ENCODE measurements around the gene EFNB1.
"Not testable (repeated sequence)": the region's sequence is repeated elsewhere in the genome, so short reads cannot be mapped to it uniquely, and the experiment has no call there.

DNA sequence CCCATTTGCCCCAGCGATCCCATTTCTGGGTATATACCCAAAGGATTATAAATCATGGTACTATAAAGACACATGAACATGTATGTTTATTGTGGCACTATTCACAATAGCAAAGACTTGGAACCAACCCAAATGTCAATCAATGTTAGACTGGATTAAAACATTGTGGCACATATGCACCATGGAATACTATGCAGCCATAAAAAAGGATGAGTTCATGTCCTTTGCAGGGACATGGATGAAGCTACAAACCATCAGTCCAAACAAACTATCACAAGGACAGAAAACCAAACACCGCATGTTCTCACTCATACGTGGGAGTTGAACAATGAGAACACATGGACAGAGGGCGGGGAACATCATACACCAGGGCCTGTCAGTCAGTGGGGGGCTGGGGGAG, 47.5 kb upstream of the EFNB1 start:
- TF ChIP-seq, protein P1, sequence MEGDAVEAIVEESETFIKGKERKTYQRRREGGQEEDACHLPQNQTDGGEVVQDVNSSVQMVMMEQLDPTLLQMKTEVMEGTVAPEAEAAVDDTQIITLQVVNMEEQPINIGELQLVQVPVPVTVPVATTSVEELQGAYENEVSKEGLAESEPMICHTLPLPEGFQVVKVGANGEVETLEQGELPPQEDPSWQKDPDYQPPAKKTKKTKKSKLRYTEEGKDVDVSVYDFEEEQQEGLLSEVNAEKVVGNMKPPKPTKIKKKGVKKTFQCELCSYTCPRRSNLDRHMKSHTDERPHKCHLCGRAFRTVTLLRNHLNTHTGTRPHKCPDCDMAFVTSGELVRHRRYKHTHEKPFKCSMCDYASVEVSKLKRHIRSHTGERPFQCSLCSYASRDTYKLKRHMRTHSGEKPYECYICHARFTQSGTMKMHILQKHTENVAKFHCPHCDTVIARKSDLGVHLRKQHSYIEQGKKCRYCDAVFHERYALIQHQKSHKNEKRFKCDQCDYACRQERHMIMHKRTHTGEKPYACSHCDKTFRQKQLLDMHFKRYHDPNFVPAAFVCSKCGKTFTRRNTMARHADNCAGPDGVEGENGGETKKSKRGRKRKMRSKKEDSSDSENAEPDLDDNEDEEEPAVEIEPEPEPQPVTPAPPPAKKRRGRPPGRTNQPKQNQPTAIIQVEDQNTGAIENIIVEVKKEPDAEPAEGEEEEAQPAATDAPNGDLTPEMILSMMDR (IDR thresholded peaks at IDR 0.05) = not testable (repeated sequence)
- TF ChIP-seq, protein P2, sequence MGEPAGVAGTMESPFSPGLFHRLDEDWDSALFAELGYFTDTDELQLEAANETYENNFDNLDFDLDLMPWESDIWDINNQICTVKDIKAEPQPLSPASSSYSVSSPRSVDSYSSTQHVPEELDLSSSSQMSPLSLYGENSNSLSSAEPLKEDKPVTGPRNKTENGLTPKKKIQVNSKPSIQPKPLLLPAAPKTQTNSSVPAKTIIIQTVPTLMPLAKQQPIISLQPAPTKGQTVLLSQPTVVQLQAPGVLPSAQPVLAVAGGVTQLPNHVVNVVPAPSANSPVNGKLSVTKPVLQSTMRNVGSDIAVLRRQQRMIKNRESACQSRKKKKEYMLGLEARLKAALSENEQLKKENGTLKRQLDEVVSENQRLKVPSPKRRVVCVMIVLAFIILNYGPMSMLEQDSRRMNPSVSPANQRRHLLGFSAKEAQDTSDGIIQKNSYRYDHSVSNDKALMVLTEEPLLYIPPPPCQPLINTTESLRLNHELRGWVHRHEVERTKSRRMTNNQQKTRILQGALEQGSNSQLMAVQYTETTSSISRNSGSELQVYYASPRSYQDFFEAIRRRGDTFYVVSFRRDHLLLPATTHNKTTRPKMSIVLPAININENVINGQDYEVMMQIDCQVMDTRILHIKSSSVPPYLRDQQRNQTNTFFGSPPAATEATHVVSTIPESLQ (CRISPR knock-in tag; IDR thresholded peaks at IDR 0.05) = not testable (repeated sequence)
- TF ChIP-seq RELA (CRISPR knock-in tag; IDR thresholded peaks at IDR 0.05; ENCODE audit: borderline replicate concordance); NR1H2 (CRISPR knock-in tag; IDR thresholded peaks at IDR 0.05); GTF2I (CRISPR knock-in tag; conservative IDR thresholded peaks at IDR 0.05); TEAD4 (CRISPR knock-in tag; IDR thresholded peaks at IDR 0.05); JUN (CRISPR knock-in tag; IDR thresholded peaks at IDR 0.05); TCF7 (CRISPR knock-in tag; IDR thresholded peaks at IDR 0.05; ENCODE audit: low read depth); GRHL2 (CRISPR knock-in tag; IDR thresholded peaks at IDR 0.05; ENCODE audit: insufficient replicate concordance, severe bottlenecking); NR2C2 (CRISPR knock-in tag; IDR thresholded peaks at IDR 0.05): not testable (repeated sequence)
- TF ChIP-seq, protein P3, sequence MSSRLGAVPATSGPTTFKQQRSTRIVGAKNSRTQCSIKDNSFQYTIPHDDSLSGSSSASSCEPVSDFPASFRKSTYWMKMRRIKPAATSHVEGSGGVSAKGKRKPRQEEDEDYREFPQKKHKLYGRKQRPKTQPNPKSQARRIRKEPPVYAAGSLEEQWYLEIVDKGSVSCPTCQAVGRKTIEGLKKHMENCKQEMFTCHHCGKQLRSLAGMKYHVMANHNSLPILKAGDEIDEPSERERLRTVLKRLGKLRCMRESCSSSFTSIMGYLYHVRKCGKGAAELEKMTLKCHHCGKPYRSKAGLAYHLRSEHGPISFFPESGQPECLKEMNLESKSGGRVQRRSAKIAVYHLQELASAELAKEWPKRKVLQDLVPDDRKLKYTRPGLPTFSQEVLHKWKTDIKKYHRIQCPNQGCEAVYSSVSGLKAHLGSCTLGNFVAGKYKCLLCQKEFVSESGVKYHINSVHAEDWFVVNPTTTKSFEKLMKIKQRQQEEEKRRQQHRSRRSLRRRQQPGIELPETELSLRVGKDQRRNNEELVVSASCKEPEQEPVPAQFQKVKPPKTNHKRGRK (CRISPR knock-in tag; IDR thresholded peaks at IDR 0.05; ENCODE audit: borderline replicate concordance) = not testable (repeated sequence)
- TF ChIP-seq, protein P4, sequence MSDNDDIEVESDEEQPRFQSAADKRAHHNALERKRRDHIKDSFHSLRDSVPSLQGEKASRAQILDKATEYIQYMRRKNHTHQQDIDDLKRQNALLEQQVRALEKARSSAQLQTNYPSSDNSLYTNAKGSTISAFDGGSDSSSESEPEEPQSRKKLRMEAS (CRISPR knock-in tag; IDR thresholded peaks at IDR 0.05) = not testable (repeated sequence)
- TF ChIP-seq, protein P5, sequence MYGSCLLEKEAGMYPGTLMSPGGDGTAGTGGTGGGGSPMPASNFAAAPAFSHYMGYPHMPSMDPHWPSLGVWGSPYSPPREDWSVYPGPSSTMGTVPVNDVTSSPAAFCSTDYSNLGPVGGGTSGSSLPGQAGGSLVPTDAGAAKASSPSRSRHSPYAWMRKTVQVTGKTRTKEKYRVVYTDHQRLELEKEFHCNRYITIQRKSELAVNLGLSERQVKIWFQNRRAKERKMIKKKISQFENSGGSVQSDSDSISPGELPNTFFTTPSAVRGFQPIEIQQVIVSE (CRISPR knock-in tag; IDR thresholded peaks at IDR 0.05; ENCODE audit: borderline replicate concordance) = not testable (repeated sequence)
- TF ChIP-seq, protein P6, sequence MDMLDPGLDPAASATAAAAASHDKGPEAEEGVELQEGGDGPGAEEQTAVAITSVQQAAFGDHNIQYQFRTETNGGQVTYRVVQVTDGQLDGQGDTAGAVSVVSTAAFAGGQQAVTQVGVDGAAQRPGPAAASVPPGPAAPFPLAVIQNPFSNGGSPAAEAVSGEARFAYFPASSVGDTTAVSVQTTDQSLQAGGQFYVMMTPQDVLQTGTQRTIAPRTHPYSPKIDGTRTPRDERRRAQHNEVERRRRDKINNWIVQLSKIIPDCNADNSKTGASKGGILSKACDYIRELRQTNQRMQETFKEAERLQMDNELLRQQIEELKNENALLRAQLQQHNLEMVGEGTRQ (CRISPR knock-in tag; IDR thresholded peaks at IDR 0.05) = not testable (repeated sequence)

Measured in WTC11 (cell line).